HG02623 (cell line): Measurements from ENCODE around the gene NAPA.

Experiments used
- ATAC-seq: cut with Tn5 transposase; IDR thresholded peaks from one replicate; pipeline ENCODE4 v1.9.1; 2021; ENCODE audit warnings: moderate library complexity; ENCODE audit not compliant: unreplicated experiment

The NAPA gene

GRCh38 chr19:47526798-47527197 lies 11.9 kb upstream of the NAPA start:
- ATAC-seq, result no peak

DNA sequence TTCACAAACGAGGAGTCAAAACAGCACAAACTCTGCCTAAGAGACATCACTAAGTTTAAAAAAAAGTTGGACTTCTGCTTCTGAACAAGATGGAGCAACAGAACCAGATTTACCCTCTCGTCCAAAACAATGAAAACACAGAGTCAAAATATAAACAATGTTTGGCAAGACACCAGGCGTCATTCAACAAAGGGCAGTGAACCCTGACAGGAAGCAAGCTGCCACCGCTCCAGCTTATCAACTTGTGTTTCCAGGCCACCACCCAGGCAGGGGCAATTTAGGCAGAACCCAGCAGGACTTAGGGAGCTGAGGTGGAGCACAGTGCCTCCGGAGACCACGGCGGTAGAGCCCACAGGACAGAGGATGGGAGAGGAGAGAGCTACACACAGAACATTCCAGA lies 8.6 kb upstream of the NAPA start:
- no peak for ATAC-seq

DNA sequence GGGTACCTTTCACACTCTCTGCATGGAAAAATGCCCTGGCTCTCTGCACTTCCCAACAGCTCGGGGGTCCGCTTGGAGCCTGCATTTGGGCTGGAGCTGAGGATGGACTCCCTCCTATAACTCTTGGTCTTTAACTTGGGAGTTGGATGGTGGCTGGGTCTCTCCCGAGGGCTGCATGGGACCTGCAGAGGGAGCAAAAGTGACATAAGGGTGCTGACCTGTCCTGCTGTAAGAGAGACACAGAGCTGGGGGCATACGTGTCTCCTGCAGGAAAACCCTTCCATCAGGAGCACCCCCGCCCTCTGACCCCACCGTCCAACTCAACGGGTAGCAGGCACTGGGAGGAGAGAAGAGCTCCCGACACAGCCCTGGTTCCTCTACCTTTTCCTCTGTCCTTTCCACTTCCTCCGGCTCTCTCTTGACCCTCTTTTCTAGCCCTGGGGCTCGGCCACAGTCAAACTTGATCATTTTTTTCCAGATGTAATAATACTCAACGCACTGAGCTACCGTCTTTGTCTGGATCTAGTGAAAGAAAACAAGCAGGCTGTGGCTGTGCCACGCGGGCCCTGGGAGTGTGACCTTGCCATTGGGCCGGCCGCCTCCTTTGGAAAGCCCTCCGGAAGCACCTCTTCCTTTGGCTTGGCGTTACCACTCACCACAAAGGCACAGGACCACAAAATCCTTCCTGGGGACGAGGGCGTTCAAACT lies 6.8 kb upstream of the NAPA start:
- ATAC-seq, result no peak

- no peak for ATAC-seq
Measured at GRCh38 chr19:47520839-47521238, 6.0 kb upstream of the NAPA start.

- ATAC-seq, result no peak
Measured at GRCh38 chr19:47520343-47520806, 5.5 kb upstream of the NAPA start.

DNA sequence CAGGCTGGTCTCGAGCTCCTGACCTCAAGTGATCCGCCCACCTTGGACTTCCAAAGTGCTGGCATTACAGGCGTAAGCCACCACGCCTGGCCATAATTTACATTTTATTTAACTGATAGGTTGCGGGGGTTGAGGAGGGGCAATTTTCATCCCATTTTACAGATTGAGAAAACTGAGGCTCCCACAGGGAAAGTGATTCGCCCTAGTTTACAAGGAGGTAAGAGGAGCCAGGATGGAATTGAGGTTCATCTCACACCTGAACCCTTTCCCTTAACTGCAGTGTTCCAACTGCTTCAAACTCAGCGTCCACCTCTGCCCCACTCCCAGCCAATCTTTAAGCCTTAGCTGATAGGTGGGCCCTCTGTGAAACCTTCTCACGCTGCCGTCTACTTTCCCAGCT lies 4.0 kb upstream of the NAPA start:
- ATAC-seq, result no peak

DNA sequence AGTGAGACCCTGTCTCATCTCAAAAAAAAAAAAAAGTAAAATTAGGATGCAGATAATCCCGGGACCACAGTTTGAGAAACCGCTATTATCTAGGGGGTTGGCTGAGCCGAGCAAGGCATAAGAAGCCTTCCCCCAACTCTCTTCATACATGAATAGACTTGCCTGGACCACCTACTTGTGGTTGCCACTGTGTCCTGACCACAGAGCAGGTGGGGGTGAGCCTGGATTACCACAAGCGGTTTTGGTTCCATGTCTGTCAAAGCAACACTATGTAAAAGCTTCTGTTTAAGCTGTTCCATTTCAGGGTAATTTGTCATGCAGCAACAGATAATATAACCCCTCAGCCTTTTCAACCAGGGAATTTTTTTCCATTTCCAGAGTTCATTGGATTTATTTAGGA lies 3.3 kb upstream of the NAPA start:
- no peak for ATAC-seq

DNA sequence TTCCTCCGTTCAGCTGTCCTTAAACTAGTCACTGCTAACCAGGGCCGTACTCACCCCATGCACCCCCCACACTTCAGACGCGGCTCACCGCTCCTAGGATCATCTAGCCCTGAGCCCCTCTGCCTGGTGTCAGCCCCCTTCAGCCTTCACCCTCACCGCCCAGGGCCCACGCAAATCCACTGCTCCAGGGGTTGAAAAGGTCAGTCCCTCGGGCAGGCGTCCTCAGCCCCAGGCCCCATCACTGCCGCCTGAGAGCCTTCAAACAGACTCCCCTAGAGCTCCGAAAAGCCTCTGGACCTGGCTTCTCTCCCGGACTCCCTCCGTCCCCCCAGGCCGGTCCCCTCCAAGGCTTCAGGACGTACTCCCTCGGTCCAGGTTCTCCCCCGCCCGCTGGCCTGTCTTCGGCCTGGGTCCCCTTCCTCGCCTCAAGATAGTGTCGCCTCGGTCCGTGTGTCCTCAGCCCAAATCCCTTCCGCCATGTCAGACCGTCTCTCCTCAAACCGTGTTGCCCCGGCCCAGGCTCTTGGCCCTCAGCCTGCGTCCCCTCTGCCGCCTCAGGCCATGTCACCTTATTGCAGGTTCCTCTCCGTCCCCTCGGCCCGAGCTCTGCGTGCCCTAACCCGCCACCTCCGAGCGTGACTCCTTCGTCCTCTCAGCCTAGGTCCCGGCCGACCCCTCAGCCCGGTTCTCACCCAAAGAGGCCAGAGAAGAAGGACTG lies 553 bp downstream of the NAPA start:
- ATAC-seq, result no peak

- no peak for ATAC-seq
Measured at GRCh38 chr19:47512948-47513319, 1.9 kb downstream of the NAPA start.

DNA sequence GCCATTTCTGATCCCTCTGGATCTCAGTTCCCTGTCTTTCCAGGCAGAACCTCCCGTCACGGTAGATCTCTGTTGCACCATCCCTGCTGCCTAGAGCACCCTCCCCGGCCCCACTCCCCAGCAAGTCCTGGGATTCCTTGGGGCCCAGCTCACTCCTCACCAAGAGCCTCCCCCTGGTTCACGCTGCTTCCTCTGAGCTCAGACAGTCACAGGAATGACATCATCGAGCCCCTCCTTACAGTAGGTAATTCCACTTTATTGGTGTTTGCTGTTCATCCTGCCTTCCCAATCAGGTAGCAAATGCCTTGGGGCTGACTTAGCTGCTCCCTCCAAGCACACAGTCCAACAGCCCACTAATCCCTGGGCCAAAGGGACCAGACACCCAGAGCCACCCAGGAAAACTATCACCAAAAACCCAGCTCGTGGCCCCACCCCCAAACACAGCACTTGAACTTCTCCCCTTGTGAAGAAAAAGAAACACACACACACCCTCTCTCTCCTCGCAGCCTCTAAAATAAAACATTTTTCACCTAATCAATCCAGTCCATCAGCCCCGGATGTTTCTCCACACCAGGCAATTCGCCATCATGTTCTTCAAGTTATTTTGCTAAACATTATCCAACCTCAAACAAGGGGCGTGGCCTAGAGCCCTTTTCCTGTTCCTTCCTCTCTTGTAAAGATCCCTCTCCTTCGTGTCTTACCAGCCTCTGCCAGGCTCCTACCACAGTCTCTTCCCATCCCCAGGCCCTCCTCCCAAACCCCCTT lies 2.5 kb downstream of the NAPA start:
- no peak for ATAC-seq

- ATAC-seq, result no peak
Measured at GRCh38 chr19:47511681-47512080, 3.2 kb downstream of the NAPA start.

DNA sequence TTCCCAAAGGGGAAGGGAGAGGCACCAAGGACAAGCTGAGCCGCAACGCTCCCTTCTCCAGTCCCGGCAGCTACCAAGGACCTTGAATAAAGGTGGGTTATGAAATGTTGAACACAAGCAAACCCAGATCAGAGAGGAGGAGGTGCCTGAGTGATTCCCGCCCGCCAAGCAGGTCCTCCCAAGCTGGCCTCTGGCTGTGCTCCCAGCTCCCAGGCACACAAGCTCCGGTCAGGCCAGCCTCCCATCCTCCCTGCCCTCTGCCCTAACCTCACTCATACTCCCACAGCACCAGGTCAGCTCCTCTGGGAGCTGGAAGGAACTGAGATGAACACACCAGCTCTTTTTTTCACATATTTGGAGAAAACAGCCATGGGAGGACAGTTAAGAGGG lies 3.7 kb downstream of the NAPA start:
- no peak for ATAC-seq

DNA sequence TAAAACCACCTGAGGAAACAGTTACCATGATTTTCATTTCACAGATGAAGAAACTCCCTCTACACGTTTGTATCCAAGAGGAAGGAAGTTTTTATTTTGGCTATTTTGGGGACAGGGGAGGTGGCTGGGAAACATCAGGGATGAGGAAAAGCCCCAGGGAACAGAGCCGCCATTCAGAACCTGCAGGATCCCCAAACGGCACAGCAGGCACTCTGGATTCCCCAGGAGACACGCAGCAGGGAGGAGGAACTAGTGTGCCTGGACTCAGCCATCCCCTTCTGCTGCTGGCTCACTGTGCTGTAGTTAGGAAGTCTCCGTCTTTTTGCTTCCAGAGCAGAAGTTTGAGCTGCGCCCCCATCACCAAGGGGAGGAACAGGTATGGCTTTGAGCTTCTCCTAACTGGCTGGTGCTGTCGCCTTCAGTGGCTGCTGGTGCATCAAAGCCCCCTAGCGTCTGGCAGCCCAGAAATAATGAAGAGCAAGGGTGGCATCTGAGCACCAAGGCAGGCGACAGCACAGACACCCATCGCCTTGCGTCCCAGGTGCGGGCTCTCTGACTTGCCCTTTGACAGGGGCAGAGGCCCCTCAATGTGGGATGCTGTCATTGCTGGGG lies 4.2 kb downstream of the NAPA start:
- ATAC-seq, result no peak

- ATAC-seq, result no peak
Measured at GRCh38 chr19:47509973-47510372, 4.9 kb downstream of the NAPA start.

- no peak for ATAC-seq
Measured at GRCh38 chr19:47509170-47509847, 5.6 kb downstream of the NAPA start.

DNA sequence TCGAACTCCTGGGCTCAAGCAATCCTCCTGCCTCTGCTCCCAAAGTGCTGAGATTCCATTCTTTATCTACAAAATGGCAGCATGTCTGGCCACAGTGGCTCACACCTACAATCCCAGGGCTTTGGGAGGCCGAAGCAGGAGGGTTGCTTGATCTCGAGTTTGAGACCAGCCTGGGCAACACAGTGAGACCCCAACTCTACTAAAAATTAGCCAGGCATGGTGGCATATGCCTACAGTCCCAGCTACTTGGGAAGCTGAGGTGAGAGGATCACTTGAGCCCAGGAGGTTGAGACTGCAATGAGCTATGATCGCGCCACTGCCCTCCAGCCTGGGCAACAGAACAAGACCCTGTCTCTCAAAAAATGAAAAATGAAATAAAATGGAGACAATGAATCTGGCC lies 6.1 kb downstream of the NAPA start:
- ATAC-seq, result no peak

DNA sequence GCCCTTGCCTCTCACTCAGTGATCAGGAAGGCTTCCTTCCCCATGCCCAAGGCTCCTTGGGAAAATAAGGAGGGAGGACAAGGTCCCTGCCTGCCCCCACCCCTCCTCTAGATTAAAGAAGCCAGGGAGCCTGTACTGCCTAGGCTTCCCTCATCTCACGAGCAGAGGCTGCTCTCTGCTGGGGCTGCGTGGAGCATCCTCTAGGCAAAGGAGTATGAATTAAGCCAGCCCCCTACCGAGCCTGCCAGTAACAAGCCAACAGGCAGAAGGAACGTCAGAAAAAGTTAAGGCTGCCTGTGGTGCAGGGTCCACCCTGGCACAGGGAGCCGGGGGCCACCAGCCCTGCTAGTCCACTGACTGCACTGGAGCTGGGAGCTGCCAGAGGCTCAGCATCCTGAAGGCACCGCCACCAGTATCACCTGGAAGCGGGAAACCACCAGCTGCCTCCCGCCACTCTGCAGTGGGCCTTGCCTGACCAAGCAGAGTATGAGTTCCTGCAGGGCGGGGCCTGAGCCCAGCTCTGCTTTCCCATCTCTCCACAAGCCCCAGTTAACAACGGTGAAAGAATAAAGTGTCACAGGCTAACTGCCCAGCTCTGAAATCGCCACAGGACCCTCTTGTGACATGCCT lies 6.8 kb downstream of the NAPA start:
- ATAC-seq, result no peak

- ATAC-seq, result no peak
Measured at GRCh38 chr19:47507012-47507411, 7.9 kb downstream of the NAPA start.

GRCh38 chr19:47506459-47506858 lies 8.4 kb downstream of the NAPA start:
- ATAC-seq, result no peak

DNA sequence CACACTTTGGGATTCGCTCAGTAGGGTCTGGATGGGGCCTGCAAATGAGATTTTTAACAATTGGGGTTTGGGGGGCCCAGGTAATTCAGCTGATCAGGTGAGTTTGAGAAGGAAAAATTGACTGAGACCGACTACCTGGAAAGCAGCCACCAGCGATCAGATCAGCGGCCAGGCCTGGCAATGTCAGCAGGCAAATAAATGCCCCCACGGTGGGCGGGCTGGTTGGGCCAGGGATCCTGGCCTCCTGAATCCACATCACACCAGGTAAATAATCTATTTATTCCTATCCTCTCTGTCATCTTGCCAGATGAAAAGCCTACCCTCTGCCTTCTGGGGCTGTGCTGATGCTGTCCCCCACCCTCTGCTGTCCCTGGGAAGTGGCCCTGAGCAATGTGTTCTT lies 9.4 kb downstream of the NAPA start:
- ATAC-seq, result no peak

GRCh38 chr19:47503826-47504150 lies 11.1 kb downstream of the NAPA start:
- no peak for ATAC-seq
